ENCODE measurements around the gene TUBGCP2.

TUBGCP2 gene

DNA sequence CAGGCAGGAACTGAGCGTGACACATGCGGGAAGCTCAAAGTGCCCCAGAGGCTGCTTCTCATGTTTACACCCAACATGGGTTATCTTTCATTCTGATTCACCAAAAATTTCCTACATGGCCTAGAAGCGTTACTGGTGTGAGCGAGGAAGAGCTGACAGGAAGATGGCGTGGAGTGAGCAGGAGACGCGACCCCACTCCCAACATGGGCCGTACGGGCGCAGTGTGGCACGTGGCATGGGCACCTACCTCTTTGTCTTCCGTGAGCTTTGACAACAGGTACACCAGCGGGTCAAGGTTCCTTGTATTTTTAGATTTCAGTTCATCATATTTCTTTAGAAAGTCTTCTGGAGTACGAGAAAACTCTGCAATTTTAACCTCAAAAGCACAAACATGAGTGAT lies 8.9 kb downstream of the TUBGCP2 start:
- DNase-seq, result no peak

DNA sequence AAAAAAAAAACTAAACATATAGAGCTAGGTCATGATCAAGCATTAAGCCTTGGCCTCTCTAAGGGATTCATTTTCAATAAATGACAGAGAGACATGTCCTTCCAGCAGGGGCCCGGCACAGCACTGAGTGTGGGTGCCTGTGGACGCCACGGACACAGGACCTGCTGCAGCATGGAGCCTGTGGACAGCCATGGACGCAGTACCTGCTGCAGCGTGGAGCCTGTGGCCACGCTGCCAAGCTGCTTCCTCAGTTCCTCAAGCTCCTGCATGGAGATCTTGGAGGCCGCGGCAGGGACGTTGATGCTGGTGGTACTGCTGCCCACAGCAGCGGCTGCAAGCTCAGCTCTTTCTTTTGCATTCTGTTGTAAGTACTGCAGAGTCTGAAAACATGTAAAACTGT lies 9.4 kb downstream of the TUBGCP2 start:
- no peak for DNase-seq

GRCh38 chr10:133298466-133298865 lies 10.2 kb downstream of the TUBGCP2 start:
- DNase-seq, result no peak

DNA sequence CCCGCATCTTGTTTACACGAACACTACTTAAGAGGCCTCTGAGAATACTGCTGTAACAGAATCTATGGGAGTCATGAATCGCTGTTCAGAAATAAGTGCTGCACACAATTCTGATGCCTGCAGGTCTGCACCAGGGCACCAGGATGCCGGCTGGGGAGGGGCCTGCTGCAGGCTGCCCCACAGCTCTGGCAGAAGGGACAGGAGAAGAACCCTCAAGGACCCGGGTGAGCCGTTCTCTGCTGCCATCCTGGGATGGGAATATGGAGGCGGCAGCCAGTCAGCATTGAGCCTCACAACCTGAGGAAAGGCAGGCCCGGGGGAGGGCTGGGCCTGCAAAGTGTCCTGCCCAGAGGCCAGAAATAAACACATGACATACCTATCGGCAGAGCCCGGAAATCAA lies 11.2 kb downstream of the TUBGCP2 start:
- no peak for DNase-seq

GRCh38 chr10:133295426-133296320 lies 13.0 kb downstream of the TUBGCP2 start:
- no peak for DNase-seq

DNA sequence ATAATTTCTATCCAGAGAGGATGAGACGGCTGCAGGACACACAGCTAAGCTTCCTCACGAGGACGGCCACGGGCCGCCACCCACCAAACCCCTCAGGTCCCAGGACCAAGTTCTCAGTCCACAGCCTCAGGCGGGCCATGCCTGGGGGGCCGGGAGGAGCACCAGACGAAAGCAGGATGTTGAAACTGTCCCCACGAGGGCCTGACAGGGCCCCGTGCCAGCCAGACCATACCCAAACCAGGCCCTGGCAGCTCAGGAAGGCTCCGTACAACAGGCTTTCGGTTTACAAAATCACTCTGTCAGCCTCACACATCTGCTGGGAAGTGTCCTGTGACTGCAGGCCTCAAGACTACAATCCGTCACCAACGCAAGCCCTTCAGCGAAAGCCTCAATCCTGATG lies 14.5 kb downstream of the TUBGCP2 start:
- no peak for DNase-seq

DNA sequence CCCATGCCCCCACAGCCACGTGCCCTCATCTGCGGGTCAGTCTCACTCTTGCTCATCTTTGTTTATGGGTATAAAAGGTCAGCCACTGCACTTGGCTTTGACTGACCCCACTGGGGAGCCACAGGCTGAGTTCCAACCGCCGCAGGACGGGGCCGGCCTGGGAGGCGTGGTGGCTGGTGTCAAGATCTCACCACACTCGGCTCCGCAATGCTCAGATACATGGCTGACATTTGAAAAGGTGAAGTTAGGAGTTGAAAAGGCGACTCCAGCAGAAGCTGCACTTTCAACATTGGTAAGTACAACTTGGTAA lies 14.9 kb downstream of the TUBGCP2 start:
- DNase-seq, result no peak

DNA sequence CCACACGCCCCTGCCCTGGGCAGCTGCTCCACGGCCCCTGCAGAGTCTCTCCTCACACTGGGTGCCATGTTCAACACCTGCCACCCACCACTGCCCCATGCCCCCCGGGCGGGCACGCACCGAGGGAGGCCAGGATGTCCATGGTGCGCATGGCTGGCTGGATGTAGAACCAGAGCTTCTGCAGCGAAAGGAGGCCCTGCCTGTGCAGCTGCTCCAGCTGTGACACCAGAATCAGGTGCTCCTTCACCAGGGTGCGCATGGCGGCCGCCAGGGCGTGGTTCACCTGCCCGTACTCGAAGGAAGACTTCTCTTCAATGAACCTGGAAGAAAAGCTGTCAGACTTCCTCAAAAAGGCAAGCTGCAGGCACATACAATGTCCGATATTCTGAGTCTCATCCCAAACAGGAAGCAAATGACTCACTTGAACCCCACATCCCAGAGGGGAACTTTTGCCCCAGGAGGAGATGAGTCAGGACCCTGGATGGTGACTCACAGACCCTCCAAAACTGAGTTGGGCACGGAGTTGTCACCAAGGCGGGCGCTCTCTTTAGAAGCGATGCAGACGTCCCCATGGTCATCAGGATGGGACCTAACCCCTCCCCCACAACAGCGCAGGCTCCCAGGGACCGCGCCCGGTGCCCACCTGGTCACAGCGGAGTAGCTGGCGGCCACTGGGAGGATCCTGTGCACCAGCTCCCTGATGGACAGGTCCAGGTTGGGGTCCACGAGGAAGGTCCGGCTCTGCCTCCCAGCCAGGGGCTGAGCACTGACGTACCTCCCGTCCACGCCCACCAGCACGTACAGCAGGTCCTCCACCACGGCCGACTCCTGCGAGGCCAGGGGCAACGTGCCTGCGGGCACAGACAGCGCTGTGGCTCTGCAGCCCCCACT lies 15.5 kb downstream of the TUBGCP2 start:
- DNase-seq, result peak; percentile 70

GRCh38 chr10:133289761-133290160 lies 18.9 kb downstream of the TUBGCP2 start:
- no peak for DNase-seq

DNA sequence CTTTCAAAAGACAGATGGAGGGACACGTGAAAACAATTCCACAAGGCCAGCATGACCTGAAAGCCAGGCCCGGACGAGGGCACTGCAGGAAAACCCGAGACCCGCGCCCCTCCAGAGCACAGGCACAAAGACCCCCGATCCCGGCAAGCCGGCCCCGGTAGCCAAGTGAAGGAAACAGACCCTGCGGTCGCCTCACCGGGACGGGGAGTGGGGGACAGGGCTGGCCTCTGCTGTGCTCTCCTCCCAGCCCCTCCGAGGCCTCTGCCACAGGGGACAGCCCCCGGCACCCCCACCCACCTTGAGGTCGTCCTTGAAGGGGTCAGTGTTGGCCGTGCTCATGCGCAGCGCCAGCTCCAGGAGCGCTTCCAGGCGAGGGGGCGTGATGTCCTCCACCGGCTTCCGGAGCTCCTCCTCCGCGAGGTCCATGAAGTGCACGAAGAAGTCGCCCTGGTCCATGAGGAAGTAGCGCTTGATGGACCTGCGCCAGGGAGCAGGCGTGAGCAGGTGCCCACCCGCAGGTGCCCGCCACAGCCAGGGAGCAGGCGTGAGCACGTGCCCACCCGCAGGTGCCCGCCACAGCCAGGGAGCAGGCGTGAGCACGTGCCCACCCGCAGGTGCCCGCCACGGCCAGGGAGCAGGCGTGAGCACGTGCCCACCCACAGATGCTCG lies 20.7 kb downstream of the TUBGCP2 start:
- no peak for DNase-seq

DNA sequence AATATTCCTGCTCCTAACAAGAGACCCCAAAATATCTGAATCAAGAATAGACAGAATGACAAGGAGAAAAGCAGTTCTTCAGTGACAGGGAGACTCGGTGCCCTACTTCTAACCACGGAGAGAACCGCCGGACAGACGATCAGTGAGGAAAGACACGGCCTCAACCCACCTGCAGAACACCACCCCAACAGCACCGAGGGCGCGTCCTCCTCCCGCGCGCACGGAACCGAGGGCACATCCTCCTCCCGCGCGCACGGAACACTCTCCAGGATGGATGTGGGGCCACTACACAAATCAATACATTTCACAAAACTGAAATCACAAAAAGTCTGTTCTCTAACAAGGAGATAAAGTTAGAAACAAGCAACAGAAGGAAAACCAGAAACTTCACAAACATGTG lies 22.3 kb downstream of the TUBGCP2 start:
- no peak for DNase-seq

DNA sequence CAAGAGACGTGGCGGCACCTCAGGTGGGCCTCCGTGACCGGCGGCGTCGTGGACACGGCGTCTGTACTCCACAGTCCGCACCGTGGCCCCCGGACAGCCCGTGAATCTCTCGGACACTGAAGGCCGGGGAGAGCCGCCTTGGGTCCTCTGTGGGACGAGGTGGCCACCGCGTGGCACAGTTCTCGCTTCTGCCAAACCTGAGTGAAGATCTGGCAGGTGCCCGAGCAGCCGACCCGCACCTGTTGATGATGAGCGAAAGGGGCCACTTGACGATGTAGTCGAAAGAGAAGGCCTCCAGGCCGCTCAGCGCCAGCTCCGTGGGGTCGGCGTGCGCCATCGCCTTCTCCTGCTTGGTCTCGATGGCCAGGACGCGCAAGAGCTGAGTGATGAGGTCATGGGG lies 23.5 kb downstream of the TUBGCP2 start:
- DNase-seq, result no peak

DNA sequence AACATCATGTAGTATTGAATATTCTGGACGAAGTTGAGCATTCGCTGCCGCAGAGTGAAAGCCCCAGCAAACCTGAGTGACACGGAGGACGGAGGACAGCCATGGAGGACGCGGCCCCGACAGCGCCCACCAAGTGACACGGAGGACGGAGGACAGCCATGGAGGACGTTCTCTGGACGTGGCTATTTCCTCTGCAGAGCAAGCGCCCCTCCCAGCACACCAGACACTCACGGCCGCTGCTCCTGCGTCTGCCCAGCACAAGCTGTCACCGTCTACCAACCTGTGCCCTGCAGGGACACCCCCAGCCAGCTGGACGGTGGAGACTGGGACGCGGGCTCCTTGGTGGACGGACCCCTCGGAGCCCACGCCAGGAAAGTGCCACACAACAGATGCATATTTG lies 24.7 kb downstream of the TUBGCP2 start:
- no peak for DNase-seq

GRCh38 chr10:133282846-133283390 lies 25.8 kb downstream of the TUBGCP2 start:
- DNase-seq, result no peak

GRCh38 chr10:133281628-133282372 lies 26.9 kb downstream of the TUBGCP2 start:
- DNase-seq, result no peak

- no peak for DNase-seq
Observed at GRCh38 chr10:133281084-133281483, 27.6 kb downstream of the TUBGCP2 start.

DNA sequence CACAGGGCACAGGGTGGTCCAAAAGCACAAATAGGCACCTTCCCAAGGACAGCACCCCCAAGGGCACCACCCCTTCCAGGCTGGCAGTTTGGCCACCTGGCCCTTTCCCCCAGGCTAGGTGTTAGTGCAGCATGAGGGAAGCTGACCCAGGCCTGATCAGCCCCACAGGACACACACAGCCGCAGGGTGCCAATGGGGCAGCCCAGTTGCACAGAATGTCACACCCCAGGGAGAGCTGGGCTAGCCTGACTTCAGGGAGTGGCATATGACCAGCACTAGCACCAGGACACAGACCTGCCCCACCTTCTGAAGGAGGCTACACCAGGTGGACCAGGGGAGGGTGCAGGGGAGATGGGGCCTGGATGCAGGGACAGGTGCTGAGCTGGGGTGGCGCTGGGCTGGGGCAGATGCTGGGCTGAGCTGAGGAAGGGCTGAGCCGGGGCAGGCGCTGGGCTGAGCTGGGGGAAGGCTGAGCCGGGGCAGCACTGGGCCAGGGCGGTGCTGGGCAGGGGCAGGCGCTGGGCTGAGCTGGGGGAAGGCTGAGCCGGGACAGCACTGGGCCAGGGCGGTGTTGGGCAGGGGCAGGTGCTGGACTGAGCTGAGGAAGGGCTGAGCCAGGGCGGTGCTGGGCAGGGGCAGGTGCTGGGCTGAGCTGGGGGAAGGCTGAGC lies 28.1 kb downstream of the TUBGCP2 start:
- DNase-seq, result no peak

DNA sequence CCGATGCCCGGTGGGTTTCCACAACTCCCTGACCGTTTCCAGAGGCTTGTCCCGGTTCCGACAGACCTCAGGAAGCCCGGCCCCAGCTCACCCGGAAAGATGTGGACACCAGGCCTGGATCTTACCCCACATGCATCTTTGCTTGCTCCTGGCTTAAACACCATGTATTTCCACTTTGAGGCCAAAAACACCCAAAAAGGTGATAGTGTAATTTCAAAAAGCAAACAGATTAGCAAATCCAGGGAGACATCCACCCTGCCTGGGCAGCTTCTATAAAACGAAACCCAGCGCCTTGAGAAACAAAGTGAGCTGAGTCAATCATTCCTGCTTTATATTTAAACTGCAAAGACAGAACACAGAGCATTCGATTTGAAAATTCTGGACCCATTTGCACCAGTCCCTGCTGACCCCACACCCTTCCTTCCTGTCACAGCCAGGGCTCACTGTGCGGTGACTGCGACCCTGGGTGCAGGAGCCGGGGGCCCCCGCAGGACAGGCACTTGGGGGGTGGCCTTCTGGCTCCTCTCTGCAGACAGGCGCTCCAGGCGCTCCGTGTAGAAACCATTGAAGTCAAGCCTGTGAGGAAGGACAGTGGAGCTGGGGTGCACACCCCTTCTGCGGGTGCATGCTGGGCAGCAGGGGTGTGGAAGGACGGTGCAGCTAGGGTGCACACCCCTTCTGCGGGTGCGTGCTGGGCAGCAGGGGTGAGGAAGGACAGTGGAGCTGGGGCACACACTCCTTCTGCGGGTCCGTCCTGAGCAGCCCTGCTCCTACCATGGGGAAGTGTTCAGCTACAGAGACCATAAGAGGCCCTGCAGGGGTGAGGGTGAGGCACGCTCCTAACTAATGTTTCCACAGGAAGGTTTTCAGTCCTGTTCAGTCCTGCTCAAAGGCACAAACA lies 29.1 kb downstream of the TUBGCP2 start:
- no peak for DNase-seq

- peak; percentile 19 for DNase-seq
Observed at GRCh38 chr10:133278577-133279265, 30.0 kb downstream of the TUBGCP2 start.

GRCh38 chr10:133277993-133278576 lies 30.6 kb downstream of the TUBGCP2 start:
- no peak for DNase-seq
